Activated CD8-positive, alpha-beta T cell treated with anti-CD3 and anti-CD28 coated beads for 36 hours (primary cell): ENCODE data around the gene NFIC. TPM values are rescaled to one million over a fixed set of nuclear protein-coding genes. Genes with fewer than 3 reads are reported as not detected.

Source experiments
- ATAC-seq: fragments of 200-7000 bp; cut with Tn5 transposase; one replicate; pipeline ENCODE4 v1.10.0; 2021; ENCODE audit warnings: mild to moderate bottlenecking, moderate library complexity
- CTCF ChIA-PET: fragments of 350-600 bp; sonication (Branson Sonifier 250); formaldehyde crosslinking; loops from one replicate; lab custom pipeline; 2021; ENCODE audit warnings: antibody characterized with exemption; lab: Charles Lee
- POLR2A ChIA-PET: fragments of 350-600 bp; sonication (Branson Sonifier 250); formaldehyde crosslinking; loops from one replicate; lab custom pipeline; 2021; ENCODE audit warnings: antibody characterized with exemption; lab: Charles Lee
- DNase-seq: peaks from one replicate; pipeline ENCODE4 v3.0.0-alpha.2; 2020
- H3K27ac Mint-ChIP-seq: one replicate; pipeline ENCODE4 v1.8.0; 2021; ENCODE audit warnings: mild to moderate bottlenecking, mixed read lengths
- H3K27me3 Mint-ChIP-seq: one replicate; pipeline ENCODE4 v1.8.0; 2021; ENCODE audit warnings: mixed read lengths
- H3K36me3 Mint-ChIP-seq: one replicate; pipeline ENCODE4 v1.8.0; 2021; ENCODE audit warnings: low read depth, mixed read lengths
- H3K4me1 Mint-ChIP-seq: one replicate; pipeline ENCODE4 v1.8.0; 2021; ENCODE audit warnings: low read depth, mixed read lengths
- H3K4me3 Mint-ChIP-seq: one replicate; pipeline ENCODE4 v1.8.0; 2021; ENCODE audit warnings: mild to moderate bottlenecking, moderate library complexity, mixed read lengths
- H3K9me3 Mint-ChIP-seq: one replicate; pipeline ENCODE4 v1.8.0; 2021; ENCODE audit warnings: mixed read lengths
- intact Hi-C: fragments of 100-400 bp; cut with micrococcal nuclease; formaldehyde crosslinking; loops from one replicate; pipeline ENCODE4 v1.10.0; 2022
- total RNA-seq, 2 experiments: library from RNA; stranded (reverse); gene quantifications; one replicate each; pipeline ENCODE4 v1.2.3, GENCODE V29; 2021
- TF ChIP-seq, protein P1 (sequence below): fragments of 200-600 bp; IDR thresholded peaks from one replicate; pipeline ENCODE4 v1.8.0; 2022; ENCODE audit warnings: antibody characterized with exemption, mild to moderate bottlenecking

NFIC gene
- total RNA-seq, 2 experiments from 2014 or later = 19.0 to 20.8 TPM

DNA sequence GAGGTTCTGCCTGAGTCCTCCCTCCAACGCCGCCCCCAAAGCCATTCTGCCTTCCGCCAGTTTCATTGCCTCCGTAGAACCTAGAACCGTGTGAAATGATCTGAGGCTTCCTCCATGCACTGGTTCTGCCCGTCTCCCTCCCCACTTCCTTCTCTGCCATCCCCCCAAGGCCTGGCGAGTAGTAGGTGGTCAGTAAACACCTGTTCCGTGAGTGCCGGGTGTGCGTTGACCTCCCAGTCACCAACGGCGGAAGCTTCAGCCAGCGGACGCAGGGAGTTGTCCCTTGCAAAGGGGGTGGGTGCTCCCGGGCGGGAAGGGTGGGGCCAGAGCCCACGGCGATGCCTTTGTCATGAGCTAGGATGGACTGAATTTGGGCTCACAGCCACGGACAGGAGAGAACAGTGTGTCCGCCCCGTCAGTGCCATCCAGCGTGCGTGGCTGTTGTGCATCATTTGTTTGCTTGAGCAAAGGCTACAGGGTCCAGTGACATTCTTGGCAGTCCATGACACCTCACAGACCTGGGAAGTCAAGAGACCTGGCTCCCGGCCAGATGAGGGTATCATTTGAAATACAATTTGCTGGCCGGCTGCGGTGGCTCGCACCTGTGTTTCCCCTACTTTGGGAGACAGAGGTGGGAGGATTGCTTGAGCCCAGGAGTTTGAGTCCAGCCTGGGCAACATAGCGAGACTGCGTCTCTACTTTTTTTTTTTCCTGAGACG lies 43.1 kb downstream of the NFIC start:
- Mint-ChIP-seq H3K4me1 (no peaks in the 10 kb centered on the region), H3K36me3 (no peaks in the 10 kb centered on the region), H3K27me3 (no peaks in the 10 kb centered on the region), H3K27ac (no peak overlapping the region), H3K4me3 (no peak overlapping the region), H3K9me3 (no peaks in the 10 kb centered on the region)
- intact Hi-C loops = no loop called here
- POLR2A ChIA-PET = interaction anchor here (0.6 kb wide), 1 partner anchor 596 kb away, joined by 3 read pairs; no protein-coding TSS in a partner anchor
- ATAC-seq (no peak), DNase-seq (no peak)
- TF ChIP-seq, protein P1, sequence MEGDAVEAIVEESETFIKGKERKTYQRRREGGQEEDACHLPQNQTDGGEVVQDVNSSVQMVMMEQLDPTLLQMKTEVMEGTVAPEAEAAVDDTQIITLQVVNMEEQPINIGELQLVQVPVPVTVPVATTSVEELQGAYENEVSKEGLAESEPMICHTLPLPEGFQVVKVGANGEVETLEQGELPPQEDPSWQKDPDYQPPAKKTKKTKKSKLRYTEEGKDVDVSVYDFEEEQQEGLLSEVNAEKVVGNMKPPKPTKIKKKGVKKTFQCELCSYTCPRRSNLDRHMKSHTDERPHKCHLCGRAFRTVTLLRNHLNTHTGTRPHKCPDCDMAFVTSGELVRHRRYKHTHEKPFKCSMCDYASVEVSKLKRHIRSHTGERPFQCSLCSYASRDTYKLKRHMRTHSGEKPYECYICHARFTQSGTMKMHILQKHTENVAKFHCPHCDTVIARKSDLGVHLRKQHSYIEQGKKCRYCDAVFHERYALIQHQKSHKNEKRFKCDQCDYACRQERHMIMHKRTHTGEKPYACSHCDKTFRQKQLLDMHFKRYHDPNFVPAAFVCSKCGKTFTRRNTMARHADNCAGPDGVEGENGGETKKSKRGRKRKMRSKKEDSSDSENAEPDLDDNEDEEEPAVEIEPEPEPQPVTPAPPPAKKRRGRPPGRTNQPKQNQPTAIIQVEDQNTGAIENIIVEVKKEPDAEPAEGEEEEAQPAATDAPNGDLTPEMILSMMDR = no peak
- CTCF ChIA-PET = interaction anchor here (3.0 kb wide), 1 partner anchor 20 kb away, joined by 14 read pairs; no protein-coding TSS in a partner anchor

DNA sequence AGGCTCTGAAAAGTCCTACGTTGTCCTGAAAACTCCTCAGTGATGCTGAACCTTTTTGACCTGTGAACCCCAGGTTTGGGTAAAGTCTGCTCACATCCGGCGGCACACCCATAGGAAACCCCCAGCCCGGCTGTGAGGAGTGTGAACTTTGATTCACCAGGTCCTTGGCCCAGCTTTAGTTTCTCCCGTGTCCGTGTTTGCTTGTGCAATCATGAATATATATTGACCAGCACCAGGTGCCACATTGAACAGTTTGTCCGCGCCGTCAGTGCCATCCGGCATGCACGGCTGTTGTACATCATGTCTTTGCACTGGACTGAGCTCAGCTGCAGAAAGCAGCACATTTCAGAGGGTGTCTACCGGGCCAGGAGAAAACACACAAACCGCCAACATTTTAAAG lies 45.3 kb downstream of the NFIC start:
- H3K27me3 Mint-ChIP-seq = no peaks in the 10 kb centered on the region
- H3K27ac Mint-ChIP-seq = no peak overlapping the region
- CTCF ChIA-PET = interaction anchor here (0.8 to 1.2 kb wide), 4 partner anchors 17 to 107 kb away, joined by 3 to 4 read pairs (median 3); no protein-coding TSS in a partner anchor
- intact Hi-C loops = no loop called here
- ATAC-seq (no peak), DNase-seq (no peak)
- TF ChIP-seq, protein P1 = no peak
- H3K36me3 Mint-ChIP-seq = no peaks in the 10 kb centered on the region
- POLR2A ChIA-PET = no interaction called here
- H3K4me3 Mint-ChIP-seq = no peak overlapping the region
- H3K9me3 Mint-ChIP-seq = no peaks in the 10 kb centered on the region
- H3K4me1 Mint-ChIP-seq = no peaks in the 10 kb centered on the region

DNA sequence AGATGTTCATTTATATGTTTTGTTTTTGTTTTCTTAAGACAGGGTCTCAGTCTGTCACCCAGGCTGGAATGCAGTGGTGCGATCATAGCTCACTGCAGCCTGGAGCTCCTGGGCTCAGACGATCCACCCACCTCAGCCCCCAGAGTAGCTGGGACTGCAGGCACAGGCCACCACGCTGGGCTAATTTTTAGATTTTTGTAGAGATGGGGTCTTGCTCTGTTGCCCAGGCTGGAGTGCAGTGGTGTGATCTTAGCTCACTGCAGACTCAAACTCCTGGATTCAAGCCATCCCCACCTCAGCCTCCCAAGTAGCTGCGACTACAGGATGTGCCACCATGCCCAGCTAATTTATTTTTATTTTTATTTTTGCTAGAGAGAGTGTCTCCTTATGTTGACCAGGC lies 45.7 kb downstream of the NFIC start:
- Mint-ChIP-seq H3K4me3 (no peak overlapping the region), H3K9me3 (no peaks in the 10 kb centered on the region), H3K27ac (no peak overlapping the region), H3K4me1 (no peaks in the 10 kb centered on the region), H3K36me3 (no peaks in the 10 kb centered on the region), H3K27me3 (no peaks in the 10 kb centered on the region)
- DNase-seq (no peak), ATAC-seq (no peak)
- intact Hi-C loops = no loop called here
- ChIA-PET POLR2A (no interaction called here), CTCF (interaction anchor here (0.8 to 1.2 kb wide), 4 partner anchors 17 to 107 kb away, joined by 3 to 4 read pairs (median 3); no protein-coding TSS in a partner anchor)
- TF ChIP-seq, protein P1 = no peak

DNA sequence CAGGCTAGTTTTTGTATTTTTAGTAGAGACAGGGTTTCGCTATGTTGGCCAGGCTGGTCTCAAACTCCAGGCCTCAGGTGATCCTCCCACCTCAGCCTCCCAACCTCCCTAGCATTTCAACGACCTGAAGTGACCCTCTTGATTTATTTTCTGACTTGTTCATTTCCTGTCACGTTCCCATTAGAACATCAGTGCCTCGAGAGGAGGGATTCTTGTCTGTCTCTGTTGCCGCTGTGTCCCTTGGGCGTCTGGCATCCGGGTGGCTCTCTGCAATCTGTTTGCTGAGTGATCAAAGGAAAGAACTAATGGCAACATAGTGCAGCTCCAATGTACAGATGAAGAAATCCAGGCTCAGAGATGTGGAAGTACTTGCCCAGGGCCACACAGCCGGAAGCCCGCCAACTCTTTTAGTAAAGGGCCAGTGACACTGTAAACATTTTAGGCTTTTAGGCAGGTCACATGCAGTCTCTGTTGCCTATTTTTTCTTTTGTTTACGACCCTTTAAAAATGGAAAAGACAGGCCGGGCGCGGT lies 47.5 kb downstream of the NFIC start:
- TF ChIP-seq, protein P1 = no peak
- ATAC-seq (no peak), DNase-seq (no peak)
- POLR2A ChIA-PET = no interaction called here
- no peaks in the 10 kb centered on the region for H3K9me3 Mint-ChIP-seq
- intact Hi-C loops = no loop called here
- CTCF ChIA-PET = no interaction called here
- no peaks in the 10 kb centered on the region for H3K4me1 Mint-ChIP-seq
- H3K27me3 Mint-ChIP-seq = no peaks in the 10 kb centered on the region
- no peak overlapping the region for H3K27ac Mint-ChIP-seq
- H3K36me3 Mint-ChIP-seq = no peaks in the 10 kb centered on the region
- no peak overlapping the region for H3K4me3 Mint-ChIP-seq

DNA sequence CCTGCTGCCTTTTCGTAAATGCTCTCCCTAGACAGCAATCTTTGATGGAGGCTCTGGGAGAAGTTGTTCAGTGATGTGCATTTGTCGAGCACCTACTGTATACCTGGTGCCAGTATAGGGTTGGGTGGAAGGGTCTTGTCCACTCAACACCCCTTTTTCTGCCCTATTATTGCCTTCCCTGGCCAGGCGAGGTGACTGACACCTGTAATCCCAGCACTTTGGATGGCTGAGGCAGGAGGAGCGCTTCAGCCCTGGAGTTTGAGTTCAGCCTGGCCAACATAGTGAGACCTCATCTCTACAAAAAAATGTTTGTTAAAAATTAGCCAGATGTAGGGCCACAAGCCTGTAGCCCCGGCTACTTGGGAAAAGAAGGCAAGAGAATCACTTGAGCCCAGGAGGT lies 49.3 kb downstream of the NFIC start:
- H3K9me3 Mint-ChIP-seq = no peaks in the 10 kb centered on the region
- H3K36me3 Mint-ChIP-seq = no peaks in the 10 kb centered on the region
- ATAC-seq = no peak
- intact Hi-C loops = no loop called here
- H3K4me1 Mint-ChIP-seq = no peaks in the 10 kb centered on the region
- H3K27me3 Mint-ChIP-seq = no peaks in the 10 kb centered on the region
- H3K27ac Mint-ChIP-seq = no peak overlapping the region
- ChIA-PET CTCF (no interaction called here), POLR2A (no interaction called here)
- DNase-seq = no peak
- TF ChIP-seq, protein P1 = no peak
- no peak overlapping the region for H3K4me3 Mint-ChIP-seq
